Esophagus muscularis mucosa (tissue), 4 donors: ENCODE results near the gene DNAJC17. TPM values are rescaled to one million over a fixed set of nuclear protein-coding genes. Genes with fewer than 3 reads are reported as not detected.

ENCODE experiments used
- DNase-seq: peaks from one replicate; pipeline ENCODE4 v3.0.0-alpha.2; 2017; ENCODE audit errors: extremely low spot score
- H3K27ac ChIP-seq, 4 donors: fragments of 200-600 bp; sonication (generic); replicated peaks in 1 of 4; 1 replicate in 3 of 4; 2 replicates in 1 of 4; pipeline ENCODE4 v1.5.1; 2016 to 2019; ENCODE audit warnings: mild to moderate bottlenecking in 1 of 4
- H3K27me3 ChIP-seq, 4 donors: fragments of 200-600 bp; sonication (generic); one replicate each; pipeline versions ENCODE4 v1.5.1 to v1.6.0; 2016 to 2019
- H3K36me3 ChIP-seq, 4 donors: fragments of 200-600 bp; sonication (generic); one replicate each; pipeline ENCODE4 v1.5.1; 2016 to 2019
- H3K4me1 ChIP-seq, 4 donors: fragments of 200-600 bp; sonication (generic); one replicate each; pipeline ENCODE4 v1.5.1; 2016 to 2019
- H3K4me3 ChIP-seq, 4 donors: fragments of 200-600 bp; sonication (generic); 1 replicate in 2 of 4; 2 replicates in 2 of 4; pipeline ENCODE4 v1.5.1; 2016 to 2019; ENCODE audit warnings: mild to moderate bottlenecking in 4 of 4, moderate library complexity in 1 of 4
- H3K9me3 ChIP-seq, 4 donors: fragments of 200-600 bp; sonication (generic); 1 replicate in 3 of 4; 2 replicates in 1 of 4; pipeline ENCODE4 v1.5.1; 2016 to 2019
- CTCF ChIP-seq, 3 experiments: fragments of 200-600 bp in 2 of 3; fragments of 450-650 bp in 1 of 3; sonication (generic) in 2 of 3; IDR thresholded peaks; one replicate each; pipeline ENCODE4 v1.5.1; 2017 to 2019; ENCODE audit warnings: antibody characterized with exemption in 3 of 3, mild to moderate bottlenecking in 2 of 3, moderate library complexity in 1 of 3
- EP300 ChIP-seq: sonication (generic); formaldehyde crosslinking; IDR thresholded peaks from one replicate; pipeline ENCODE4 v1.6.1; 2017; ENCODE audit warnings: antibody characterized with exemption
- POLR2A ChIP-seq: fragments of 450-650 bp; IDR thresholded peaks from one replicate; pipeline ENCODE4 v1.6.1; 2017; ENCODE audit warnings: antibody characterized with exemption, moderate library complexity, mild to moderate bottlenecking, low read depth
- POLR2AphosphoS5 ChIP-seq, 2 donors: sonication (generic); formaldehyde crosslinking; IDR thresholded peaks; one replicate each; pipeline ENCODE4 v1.6.1; 2017; ENCODE audit warnings: antibody characterized with exemption in 2 of 2
- WGBS: methylation state at CpG from one replicate; pipeline ENCODE4 v1.1.5; 2018; 5-methylcytosine and 5-hydroxymethylcytosine counted together
- intact Hi-C: fragments of 100-400 bp; cut with DNase I; formaldehyde crosslinking; loops from one replicate; pipeline ENCODE4 v1.15.1; 2023
- total RNA-seq, 4 donors: library from RNA; depleted of rRNA; stranded (reverse); fragments of >200 nt; gene quantifications; one replicate each; pipeline versions ENCODE4 v1.1.0 to v1.2.1, GENCODE V29; 2016

Gene DNAJC17
- total RNA-seq, 4 donors from 2014 or later = 10.0 to 23.8 (median 13.9) TPM

GRCh38 chr15:40821195-40821594, 13.9 kb upstream of the DNAJC17 start:
- TF ChIP-seq POLR2AphosphoS5 (IDR thresholded peaks at IDR 0.05) (no peak), CTCF (IDR thresholded peaks at IDR 0.05) (no peak), EP300 (no peak)
- 92% methylated on average over 2 of the region's 2 CpGs for WGBS
- no peaks in the 10 kb centered on the region for H3K27me3 ChIP-seq

GRCh38 chr15:40819048-40819447, 11.8 kb upstream of the DNAJC17 start:
- Histone ChIP-seq H3K36me3 (peaks cover 0 to 18% (median 9%) of the 10 kb centered on the region in 4 donors), H3K9me3 (no peaks in the 10 kb centered on the region), H3K27ac (no peak overlapping the region), H3K4me3 (no peak overlapping the region), H3K27me3 (no peaks in the 10 kb centered on the region), H3K4me1 (no peaks in the 10 kb centered on the region)
- TF ChIP-seq POLR2A (no peak), EP300 (no peak), POLR2AphosphoS5 (IDR thresholded peaks at IDR 0.05) (no peak), CTCF (IDR thresholded peaks at IDR 0.05) (no peak)
- no peak for DNase-seq
- intact Hi-C loops = no loop called here
- WGBS = 74% methylated on average over 7 of the region's 7 CpGs

More at GRCh38 chr15:40821195-40821594, 13.9 kb upstream of the DNAJC17 start:
- H3K36me3 ChIP-seq = no peaks in the 10 kb centered on the region
- H3K27ac ChIP-seq = no peak overlapping the region
- H3K9me3 ChIP-seq = no peaks in the 10 kb centered on the region
- no peak for DNase-seq
- no peak overlapping the region for H3K4me3 ChIP-seq
- H3K4me1 ChIP-seq = no peaks in the 10 kb centered on the region
- intact Hi-C loops = no loop called here

DNA sequence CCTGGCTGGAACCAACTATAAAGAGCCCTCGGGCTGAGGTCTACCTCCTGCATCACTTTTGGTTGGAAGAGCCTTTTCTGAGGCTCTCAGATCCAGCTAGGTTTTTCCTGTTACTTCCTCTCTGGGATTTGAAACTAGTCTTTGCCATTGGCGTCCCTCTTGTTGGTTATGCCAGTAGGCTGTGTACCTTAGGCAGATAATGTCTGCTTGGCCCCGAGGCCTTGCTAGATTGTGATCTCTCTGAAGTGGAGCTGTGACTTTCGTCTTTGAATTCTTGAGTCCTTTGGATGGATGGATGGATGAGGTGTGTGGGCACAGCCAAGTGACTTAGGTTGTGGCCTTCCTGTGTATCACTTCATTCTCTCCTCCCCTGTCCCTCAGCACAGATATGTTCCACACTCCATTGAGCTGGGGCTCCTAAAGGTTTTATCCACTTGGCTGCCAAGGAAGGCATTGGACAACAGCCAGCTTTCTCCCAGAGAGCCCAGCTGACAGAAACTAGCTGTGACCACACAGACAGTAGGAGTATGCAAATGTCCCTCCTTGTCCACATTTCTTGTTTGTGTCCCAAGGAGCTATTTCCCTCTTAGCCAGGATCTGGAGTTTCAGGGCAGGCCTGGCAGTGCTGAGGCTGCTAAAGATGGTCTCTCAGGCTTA, 7.9 kb upstream of the DNAJC17 start:
- H3K27me3 ChIP-seq = no peaks in the 10 kb centered on the region
- no peaks in the 10 kb centered on the region for H3K9me3 ChIP-seq
- 87% methylated on average over 4 of the region's 4 CpGs for WGBS
- H3K36me3 ChIP-seq = peaks cover 7 to 55% (median 43%) of the 10 kb centered on the region in 4 donors
- H3K4me3 ChIP-seq = no peak overlapping the region
- H3K27ac ChIP-seq = no peak overlapping the region
- no peaks in the 10 kb centered on the region for H3K4me1 ChIP-seq
- TF ChIP-seq POLR2A = no peak
- TF ChIP-seq EP300 = no peak
- TF ChIP-seq POLR2AphosphoS5 (IDR thresholded peaks at IDR 0.05) = no peak
- intact Hi-C loops = no loop called here
- no peak for DNase-seq

DNA sequence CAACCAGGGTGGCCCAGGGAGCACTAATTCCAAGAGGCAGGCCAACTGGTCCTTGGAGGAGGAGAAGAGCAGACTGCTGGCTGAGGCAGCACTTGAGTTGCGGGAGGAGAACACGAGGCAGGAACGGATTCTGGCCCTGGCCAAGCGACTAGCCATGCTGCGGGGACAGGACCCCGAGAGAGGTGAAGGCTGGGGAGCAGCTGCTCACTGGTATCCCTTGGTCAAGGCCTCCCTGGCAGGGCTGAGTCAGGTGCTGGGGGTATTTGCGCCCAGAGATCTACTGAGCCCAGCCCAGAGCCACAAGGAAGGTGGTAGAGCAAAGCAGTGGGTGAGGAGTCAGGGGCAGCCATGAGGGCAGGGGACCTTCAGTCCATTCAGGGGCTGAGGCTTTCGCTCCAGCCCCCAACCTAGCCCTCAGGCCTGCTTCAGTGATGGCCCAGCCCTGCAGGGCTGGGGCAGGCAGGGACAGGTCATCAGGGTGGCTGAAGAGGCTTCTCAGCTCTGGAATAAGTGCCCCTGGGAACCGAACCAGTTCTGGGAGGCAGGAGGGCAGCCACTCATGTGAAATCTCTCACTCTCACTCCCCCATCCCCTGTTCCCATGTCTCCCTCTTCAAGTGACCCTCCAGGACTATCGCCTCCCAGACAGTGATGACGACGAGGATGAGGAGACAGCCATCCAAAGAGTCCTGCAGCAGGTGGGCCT, 5.6 kb upstream of the DNAJC17 start:
- Histone ChIP-seq H3K36me3 (peaks cover 7 to 61% (median 49%) of the 10 kb centered on the region in 4 donors), H3K4me3 (no peak overlapping the region), H3K4me1 (peaks cover 8 to 13% (median 12%) of the 10 kb centered on the region in 4 donors), H3K27me3 (no peaks in the 10 kb centered on the region), H3K27ac (no peak overlapping the region), H3K9me3 (no peaks in the 10 kb centered on the region)
- 98% methylated on average over 12 of the region's 12 CpGs for WGBS
- DNase-seq = no peak
- intact Hi-C loops = no loop called here
- TF ChIP-seq POLR2AphosphoS5 (IDR thresholded peaks at IDR 0.05) (no peak), CTCF (IDR thresholded peaks at IDR 0.05) (no peak), POLR2A (no peak), EP300 (no peak)

DNA sequence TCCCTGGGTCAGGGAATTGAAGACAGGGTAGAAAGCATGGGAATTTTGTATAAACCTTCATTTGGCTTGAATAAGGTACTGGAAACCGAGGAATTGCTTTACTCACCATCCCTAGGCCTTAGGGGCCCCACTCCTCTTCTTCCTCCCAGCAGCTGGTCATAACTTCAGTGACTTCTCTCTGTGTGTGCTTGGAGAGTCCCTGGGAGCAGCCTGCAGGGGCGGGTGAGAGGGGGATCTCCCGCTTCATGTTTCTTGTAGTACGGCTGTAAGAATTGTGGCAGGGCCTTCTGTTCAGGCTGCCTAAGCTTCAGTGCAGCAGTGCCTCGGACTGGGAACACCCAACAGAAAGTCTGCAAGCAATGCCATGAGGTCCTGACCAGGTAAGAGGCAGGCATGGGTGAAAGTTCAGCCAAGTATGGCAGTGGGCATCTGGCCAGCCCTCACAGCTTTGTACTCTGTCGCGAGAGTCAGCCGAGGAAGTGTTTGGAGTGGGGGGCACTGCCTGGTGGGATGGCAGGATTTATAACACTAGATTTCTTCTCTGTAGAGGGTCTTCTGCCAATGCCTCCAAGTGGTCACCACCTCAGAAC, 1.7 kb upstream of the DNAJC17 start:
- H3K27me3 ChIP-seq = no peaks in the 10 kb centered on the region
- no peak for TF ChIP-seq CTCF (IDR thresholded peaks at IDR 0.05)
- TF ChIP-seq EP300 = no peak
- no peak for TF ChIP-seq POLR2A
- no peak for TF ChIP-seq POLR2AphosphoS5 (IDR thresholded peaks at IDR 0.05)
- intact Hi-C loops = no loop called here
- peaks cover 7 to 41% (median 39%) of the 10 kb centered on the region in 4 donors for H3K36me3 ChIP-seq
- no peaks in the 10 kb centered on the region for H3K9me3 ChIP-seq
- DNase-seq = no peak
- H3K4me1 ChIP-seq = peaks cover 21 to 33% (median 30%) of the 10 kb centered on the region in 4 donors
- H3K4me3 ChIP-seq = no peak overlapping the region
- H3K27ac ChIP-seq = no peak overlapping the region
- WGBS = 86% methylated on average over 8 of the region's 8 CpGs
